Femur (tissue), 1 donor: ENCODE measurements around the gene SLC22A14.
"Not testable (repeated sequence)": the region's sequence is repeated elsewhere in the genome, so short reads cannot be mapped to it uniquely, and the experiment has no call there.

Experiments
- DNase-seq: peaks from one replicate; pipeline ENCODE4 v3.0.0-alpha.2; 2017

Gene SLC22A14

GRCh38 chr3:38274864-38275649 is 7.0 kb upstream of the SLC22A14 start:
- DNase-seq, result no peak

GRCh38 chr3:38275658-38276057 is 6.4 kb upstream of the SLC22A14 start:
- DNase-seq, result no peak

- DNase-seq, result no peak
Measured at GRCh38 chr3:38276081-38276916, 5.8 kb upstream of the SLC22A14 start.

- DNase-seq, result no peak
Measured at GRCh38 chr3:38276917-38277630, 5.0 kb upstream of the SLC22A14 start.

- no peak for DNase-seq
Measured at GRCh38 chr3:38278841-38279240, 3.3 kb upstream of the SLC22A14 start.

- no peak for DNase-seq
Measured at GRCh38 chr3:38283810-38284755, 2.0 kb downstream of the SLC22A14 start.

GRCh38 chr3:38284756-38285150 is 2.7 kb downstream of the SLC22A14 start:
- DNase-seq, result no peak

GRCh38 chr3:38289286-38290217 is 7.5 kb downstream of the SLC22A14 start:
- not testable (repeated sequence) for DNase-seq

- DNase-seq, result not testable (repeated sequence)
Measured at GRCh38 chr3:38297053-38297452, 15.0 kb downstream of the SLC22A14 start.

- DNase-seq, result no peak
Measured at GRCh38 chr3:38297537-38297936, 15.4 kb downstream of the SLC22A14 start.

- no peak for DNase-seq
Measured at GRCh38 chr3:38297947-38298711, 16.0 kb downstream of the SLC22A14 start.

- no peak for DNase-seq
Measured at GRCh38 chr3:38306941-38307340, 24.8 kb downstream of the SLC22A14 start.

GRCh38 chr3:38307599-38307998 is 25.5 kb downstream of the SLC22A14 start:
- DNase-seq, result no peak

- no peak for DNase-seq
Measured at GRCh38 chr3:38308456-38308855, 26.4 kb downstream of the SLC22A14 start.

GRCh38 chr3:38311476-38311875 is 29.4 kb downstream of the SLC22A14 start:
- no peak for DNase-seq

GRCh38 chr3:38311941-38312340 is 29.8 kb downstream of the SLC22A14 start:
- no peak for DNase-seq

GRCh38 chr3:38312356-38312755 is 30.3 kb downstream of the SLC22A14 start:
- no peak for DNase-seq

- no peak for DNase-seq
Measured at GRCh38 chr3:38313263-38313662, 31.2 kb downstream of the SLC22A14 start.

- no peak for DNase-seq
Measured at GRCh38 chr3:38313695-38314094, 31.6 kb downstream of the SLC22A14 start.

GRCh38 chr3:38314112-38314763 is 32.1 kb downstream of the SLC22A14 start:
- no peak for DNase-seq
